Astrocyte (in vitro differentiated cells and primary cell): Measurements from ENCODE around the gene CPED1.

Experiments
- EZH2 ChIP-seq: IDR thresholded peaks from 2 replicates; pipeline ENCODE4 v1.6.1; 2012; ENCODE audit warnings: mild to moderate bottlenecking, low read length, inconsistent platforms; ENCODE audit not compliant: insufficient read depth
- TF ChIP-seq, protein P1 (sequence below): IDR thresholded peaks from 2 replicates; pipeline ENCODE4 v1.5.1; 2011; ENCODE audit warnings: low read depth, mild to moderate bottlenecking, inconsistent platforms, low read length, moderate library complexity; ENCODE audit not compliant: insufficient read depth

GRCh38 chr7:121029302-121029701, 40.8 kb downstream of the CPED1 start:
- TF ChIP-seq, protein P1, sequence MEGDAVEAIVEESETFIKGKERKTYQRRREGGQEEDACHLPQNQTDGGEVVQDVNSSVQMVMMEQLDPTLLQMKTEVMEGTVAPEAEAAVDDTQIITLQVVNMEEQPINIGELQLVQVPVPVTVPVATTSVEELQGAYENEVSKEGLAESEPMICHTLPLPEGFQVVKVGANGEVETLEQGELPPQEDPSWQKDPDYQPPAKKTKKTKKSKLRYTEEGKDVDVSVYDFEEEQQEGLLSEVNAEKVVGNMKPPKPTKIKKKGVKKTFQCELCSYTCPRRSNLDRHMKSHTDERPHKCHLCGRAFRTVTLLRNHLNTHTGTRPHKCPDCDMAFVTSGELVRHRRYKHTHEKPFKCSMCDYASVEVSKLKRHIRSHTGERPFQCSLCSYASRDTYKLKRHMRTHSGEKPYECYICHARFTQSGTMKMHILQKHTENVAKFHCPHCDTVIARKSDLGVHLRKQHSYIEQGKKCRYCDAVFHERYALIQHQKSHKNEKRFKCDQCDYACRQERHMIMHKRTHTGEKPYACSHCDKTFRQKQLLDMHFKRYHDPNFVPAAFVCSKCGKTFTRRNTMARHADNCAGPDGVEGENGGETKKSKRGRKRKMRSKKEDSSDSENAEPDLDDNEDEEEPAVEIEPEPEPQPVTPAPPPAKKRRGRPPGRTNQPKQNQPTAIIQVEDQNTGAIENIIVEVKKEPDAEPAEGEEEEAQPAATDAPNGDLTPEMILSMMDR = no peak
- TF ChIP-seq EZH2 = no peak
